K562 (cell line): ENCODE measurements around the gene GPR162. TPM values are rescaled to one million over a fixed set of nuclear protein-coding genes. Genes with fewer than 3 reads are reported as not detected.

Source experiments
- ATAC-seq: fragments of 200-7000 bp; cut with Tn5 transposase; 3 replicates; pipeline ENCODE4 v1.9.1; 2020; ENCODE audit warnings: moderate library complexity
- BruUV-seq: library from RNA; stranded (reverse); fragments of 400-500 nt; replicated peaks from 2 replicates; lab custom pipeline; 2021; lab: Mats Ljungman, UMichigan
- CTCF ChIA-PET: fragments of 300-600 bp; formaldehyde crosslinking; extraction: SDS; loops from one replicate; lab custom pipeline; 2021; ENCODE audit warnings: low intra/inter-chr PET ratio; lab: Yijun Ruan, JAX
- POLR2A ChIA-PET: fragments of 300-600, 350-650 bp; sonication (Branson Sonifier 250); formaldehyde crosslinking; extraction: SDS; loops from one replicate; lab custom pipeline; 2021; ENCODE audit warnings: antibody characterized with exemption, inconsistent platforms; lab: Yijun Ruan, JAX
- DNase-seq, 4 experiments: peaks; one replicate each; pipeline versions ENCODE4 v3.0.0 to v3.0.0-alpha.2; 2011 to 2018; ENCODE audit warnings: low spot score in 3 of 4, mixed read lengths in 3 of 4; ENCODE audit errors: extremely low read depth in 1 of 4
- FAIRE-seq: peaks from 2 replicates; lab custom pipeline; 2011; peaks lifted over from hg19 to GRCh38; lab: Jason Lieb, UNC
- H2AFZ ChIP-seq: 2 replicates; pipeline ENCODE4 v1.6.0; 2011; ENCODE audit warnings: low read depth, low read length, control low read depth, inconsistent platforms
- H3K27ac ChIP-seq: fragments of 200-600 bp; 3 replicates; pipeline ENCODE4 v1.8.0; 2011; ENCODE audit warnings: low read depth, mild to moderate bottlenecking, control low read depth, inconsistent platforms, low read length, moderate library complexity, mixed read lengths; ENCODE audit errors: extremely low read depth
- H3K27me3 ChIP-seq, 2 experiments: fragments of 300-600 bp in 1 of 2; 2 replicates in 1 of 2; 3 replicates in 1 of 2; pipeline versions ENCODE4 v1.6.0 to v1.8.0; 2011; ENCODE audit warnings: inconsistent platforms in 2 of 2, low read length in 2 of 2, mild to moderate bottlenecking in 1 of 2, mixed read lengths in 1 of 2, moderate library complexity in 1 of 2; ENCODE audit not compliant: control insufficient read depth in 2 of 2, insufficient read depth in 2 of 2
- H3K36me3 ChIP-seq: fragments of 300-600 bp; 3 replicates; pipeline ENCODE4 v1.8.0; 2011; ENCODE audit warnings: mild to moderate bottlenecking, low read length, inconsistent platforms; ENCODE audit not compliant: control insufficient read depth, insufficient read depth
- H3K4me1 ChIP-seq, 2 experiments: fragments of 200-600 bp in 1 of 2; replicated peaks in 1 of 2; 2 replicates in 1 of 2; 3 replicates in 1 of 2; pipeline versions ENCODE4 v1.5.1 to v1.8.0; 2011; ENCODE audit warnings: inconsistent platforms in 2 of 2, low read length in 2 of 2, mild to moderate bottlenecking in 1 of 2, mixed read lengths in 1 of 2, moderate library complexity in 1 of 2; ENCODE audit not compliant: control insufficient read depth in 2 of 2, insufficient read depth in 2 of 2
- H3K4me2 ChIP-seq: 2 replicates; pipeline ENCODE4 v1.6.1; 2011; ENCODE audit warnings: low read length, control low read depth, inconsistent platforms, mixed read lengths; ENCODE audit not compliant: insufficient read depth
- H3K4me3 ChIP-seq: fragments of 200-600 bp; sonication (generic), shearing (Covaris generic); 2 replicates; pipeline ENCODE4 v1.5.1; 2016; ENCODE audit warnings: control low read depth, inconsistent platforms
- H3K79me2 ChIP-seq: fragments of 200-600 bp; 3 replicates; pipeline ENCODE4 v1.8.0; 2011; ENCODE audit warnings: low read length, inconsistent platforms; ENCODE audit not compliant: control insufficient read depth, insufficient read depth
- H3K9ac ChIP-seq, 2 experiments: 2 replicates each; pipeline versions ENCODE4 v1.6.0 to v1.6.1; 2011; ENCODE audit warnings: low read depth in 2 of 2, low read length in 2 of 2, control low read depth in 1 of 2, inconsistent platforms in 1 of 2, mild to moderate bottlenecking in 1 of 2, mixed read lengths in 1 of 2; ENCODE audit not compliant: insufficient read depth in 1 of 2
- H3K9me1 ChIP-seq: one replicate; pipeline ENCODE4 v1.6.0; 2011; ENCODE audit warnings: inconsistent platforms, mild to moderate bottlenecking, low read length, moderate library complexity; ENCODE audit not compliant: control insufficient read depth, insufficient read depth
- H3K9me3 ChIP-seq: replicated peaks from 2 replicates; pipeline ENCODE4 v1.5.1; 2011; ENCODE audit warnings: low read depth, low read length, inconsistent platforms; ENCODE audit not compliant: control insufficient read depth, insufficient read depth
- H4K20me1 ChIP-seq: replicated peaks from 2 replicates; pipeline ENCODE4 v1.6.1; 2011; ENCODE audit warnings: low read length, inconsistent platforms, mixed read lengths; ENCODE audit not compliant: control insufficient read depth, insufficient read depth
- FOXO4 ChIP-seq: fragments of 450-650 bp; formaldehyde crosslinking; IDR thresholded peaks from 2 replicates; pipeline ENCODE4 v1.4.0; 2020; ENCODE audit warnings: mild to moderate bottlenecking, moderate library complexity
- JUND ChIP-seq, 2 experiments: IDR thresholded peaks; 2 replicates in 1 of 2; 3 replicates in 1 of 2; pipeline ENCODE4 v1.6.1; 2011; ENCODE audit warnings: borderline replicate concordance in 2 of 2, low read depth in 2 of 2, low read length in 2 of 2, improper control_type of control experiment in 1 of 2, missing biosample characterization in 1 of 2, missing genetic modification characterization in 1 of 2, missing genetic modification reagents in 1 of 2
- TBL1XR1 ChIP-seq, 2 experiments: IDR thresholded peaks; 2 replicates each; pipeline ENCODE4 v1.6.1; 2012; ENCODE audit warnings: improper control_type of control experiment in 2 of 2, low read length in 2 of 2, mild to moderate bottlenecking in 1 of 2
- ZNF197 ChIP-seq: fragments of 200-800 bp; sonication (Bioruptor generic); IDR thresholded peaks from 2 replicates; pipeline ENCODE4 v1.6.1; 2016; ENCODE audit warnings: low read depth, missing genetic modification characterization, missing compliant biosample characterization
- ZNF263 ChIP-seq: sonication (generic); formaldehyde crosslinking; IDR thresholded peaks from 2 replicates; pipeline ENCODE4 v1.8.0; 2022; ENCODE audit warnings: mild to moderate bottlenecking, missing genetic modification reagents, borderline replicate concordance
- WGBS: fragments of 100-300 bp; shearing (Covaris generic); methylation state at CpG from one replicate; pipeline ENCODE4 v1.1.6; 2016; ENCODE audit warnings: low coverage, mixed read lengths; ENCODE audit not compliant: insufficient coverage; ENCODE audit errors: missing lambda C conversion rate; 5-methylcytosine and 5-hydroxymethylcytosine counted together
- in situ Hi-C: fragments of 300-500 bp; cut with MboI; formaldehyde crosslinking; loops from 4 replicates; pipeline ENCODE4 v1.15.0; 2018; ENCODE audit warnings: inconsistent platforms, mixed read lengths
- intact Hi-C: fragments of 100-400 bp; cut with micrococcal nuclease; formaldehyde crosslinking; loops from 2 replicates; pipeline ENCODE4 v1.14.2; 2022
- polyA plus RNA-seq, 8 experiments: library from polyadenylated mRNA; depleted of rRNA in 4 of 8; stranded (reverse) in 5 of 8; unstranded in 3 of 8; fragments of >200 nt; fragmentation: Nextera tagmentation in 2 of 8; fragmentation: Illumina TruSeq in 1 of 8; extraction: Ambion mirVana in 2 of 8; extraction: Trizol in 1 of 8; gene quantifications; 2 replicates each; pipeline versions ENCODE4 v1.2.1 to v1.2.3, GENCODE V29; 2011 to 2014; ENCODE audit warnings: inconsistent platforms in 1 of 8, missing spikeins in 1 of 8
- total RNA-seq, 7 experiments: library from RNA; depleted of rRNA in 6 of 7; stranded (reverse); fragments of >200 nt in 6 of 7; fragmentation: Illumina TruSeq in 2 of 7; extraction: Trizol in 2 of 7; gene quantifications; 2 replicates each; pipeline versions ENCODE4 v1.2.1 to v1.2.3, GENCODE V29; 2011 to 2021; ENCODE audit warnings: low replicate concordance in 1 of 7

GPR162 gene
- total and polyA plus RNA-seq, 9 of the 15 experiments (the other 6 are each of a cell fraction or from before 2014, with no cell fraction given) = 0.65 to 1.8 (median 1.1) TPM; not detected in 2

GRCh38 chr12:6820166-6820565 lies 1.5 kb upstream of the GPR162 start (continued):
- TF ChIP-seq JUND (IDR thresholded peaks at IDR 0.05; ENCODE audit: borderline replicate concordance, low read depth, low read length) (no peak), JUND (tag; IDR thresholded peaks at IDR 0.05; ENCODE audit: borderline replicate concordance, low read depth, low read length) (no peak)
- TF ChIP-seq, all 486 proteins: peak for 0

GRCh38 chr12:6822426-6823135 lies 960 bp downstream of the GPR162 start:
- H3K4me3 ChIP-seq = no peak overlapping the region
- H3K79me2 ChIP-seq = no peaks in the 10 kb centered on the region; the same call in 2 of the 3 replicates
- H3K4me1 ChIP-seq = peaks cover 14 to 34% of the 10 kb centered on the region in 2 experiments; a peak in 4 of 5 replicates
- DNase-seq (no peak), ATAC-seq (no peak), FAIRE-seq (no peak)
- H3K36me3 ChIP-seq = no peaks in the 10 kb centered on the region
- H4K20me1 ChIP-seq = no peaks in the 10 kb centered on the region
- CTCF ChIA-PET = interaction anchor here (1.3 kb wide), 1 partner anchor 69 kb away, joined by 3 read pairs; no protein-coding TSS in a partner anchor
- BruUV-seq = no TSS peak
- TF ChIP-seq ZNF197 (CRISPR knock-in tag) = no peak
- no peak for TF ChIP-seq FOXO4 (CRISPR knock-in tag)
- peak; percentile 80 for TF ChIP-seq ZNF263 (CRISPR knock-in tag)
- TF ChIP-seq TBL1XR1 (IDR thresholded peaks at IDR 0.05; ENCODE audit: low read length in 2 of 2) = no peak
- H2AFZ ChIP-seq = no peak overlapping the region
- intact Hi-C loops = loop anchor here (10.0 kb wide), 2 partner anchors 208 to 268 kb away; partner anchors contain the start of gene IFFO1
- H3K9ac ChIP-seq = no peak overlapping the region
- H3K4me2 ChIP-seq = no peak overlapping the region
- H3K9me3 ChIP-seq = no peaks in the 10 kb centered on the region
- in situ Hi-C loops = no loop called here
- POLR2A ChIA-PET = interaction anchor here (1.0 kb wide), 1 partner anchor 10 kb away, joined by 3 read pairs; no protein-coding TSS in a partner anchor
- WGBS = 6% methylated on average over 2 of the region's 7 CpGs
- no peak overlapping the region for H3K27ac ChIP-seq
- H3K27me3 ChIP-seq = peaks cover 0 to 4% of the 10 kb centered on the region in 2 experiments; a peak in 2 of 5 replicates
- H3K9me1 ChIP-seq = no peaks in the 10 kb centered on the region
